ENCODE measurements around the gene GDI1.

Gene GDI1

GRCh38 chrX:154463611-154464220 lies 26.8 kb downstream of the GDI1 start:
- no peak for DNase-seq (ENCODE audit: low read depth)
- H3K4me3 ChIP-seq (ENCODE audit: low read depth, low read length) = no peak overlapping the region
- no peak for TF ChIP-seq CTCF (IDR thresholded peaks at IDR 0.05; ENCODE audit: low read depth, low read length, missing control alignments)

GRCh38 chrX:154464806-154465365 lies 27.9 kb downstream of the GDI1 start:
- DNase-seq (ENCODE audit: low read depth) = no peak
- TF ChIP-seq CTCF (IDR thresholded peaks at IDR 0.05; ENCODE audit: low read depth, low read length, missing control alignments) = no peak

GRCh38 chrX:154465601-154466000 lies 28.6 kb downstream of the GDI1 start:
- no peak overlapping the region for H3K4me3 ChIP-seq (ENCODE audit: low read depth, low read length)
- no peak for DNase-seq (ENCODE audit: low read depth)
- no peak for TF ChIP-seq CTCF (IDR thresholded peaks at IDR 0.05; ENCODE audit: low read depth, low read length, missing control alignments)

More at GRCh38 chrX:154464806-154465365, 27.9 kb downstream of the GDI1 start:
- H3K4me3 ChIP-seq (ENCODE audit: low read depth, low read length) = no peak overlapping the region

GRCh38 chrX:154466036-154466435 lies 29.1 kb downstream of the GDI1 start:
- H3K4me3 ChIP-seq (ENCODE audit: low read depth, low read length) = no peak overlapping the region
- no peak for DNase-seq (ENCODE audit: low read depth)
- no peak for TF ChIP-seq CTCF (IDR thresholded peaks at IDR 0.05; ENCODE audit: low read depth, low read length, missing control alignments)

GRCh38 chrX:154466907-154467306 lies 30.0 kb downstream of the GDI1 start:
- no peak for TF ChIP-seq CTCF (IDR thresholded peaks at IDR 0.05; ENCODE audit: low read depth, low read length, missing control alignments)
- no peak overlapping the region for H3K4me3 ChIP-seq (ENCODE audit: low read depth, low read length)
- no peak for DNase-seq (ENCODE audit: low read depth)

- no peak for TF ChIP-seq CTCF (IDR thresholded peaks at IDR 0.05; ENCODE audit: low read depth, low read length, missing control alignments)
Measured at GRCh38 chrX:154467556-154467955, 30.6 kb downstream of the GDI1 start.

GRCh38 chrX:154468217-154468616 lies 31.3 kb downstream of the GDI1 start:
- no peak for DNase-seq (ENCODE audit: low read depth)
- TF ChIP-seq CTCF (IDR thresholded peaks at IDR 0.05; ENCODE audit: low read depth, low read length, missing control alignments) = no peak
- no peak overlapping the region for H3K4me3 ChIP-seq (ENCODE audit: low read depth, low read length)

More at GRCh38 chrX:154467556-154467955, 30.6 kb downstream of the GDI1 start:
- no peak for DNase-seq (ENCODE audit: low read depth)
- H3K4me3 ChIP-seq (ENCODE audit: low read depth, low read length) = no peak overlapping the region

Measured in GM12864 (cell line).